ELR (cell line): ENCODE measurements around the gene UMODL1.

Experiments used
- DNase-seq: peaks from one replicate; pipeline ENCODE4 v3.0.0-alpha.2; 2015; ENCODE audit warnings: low read depth

UMODL1 gene

DNA sequence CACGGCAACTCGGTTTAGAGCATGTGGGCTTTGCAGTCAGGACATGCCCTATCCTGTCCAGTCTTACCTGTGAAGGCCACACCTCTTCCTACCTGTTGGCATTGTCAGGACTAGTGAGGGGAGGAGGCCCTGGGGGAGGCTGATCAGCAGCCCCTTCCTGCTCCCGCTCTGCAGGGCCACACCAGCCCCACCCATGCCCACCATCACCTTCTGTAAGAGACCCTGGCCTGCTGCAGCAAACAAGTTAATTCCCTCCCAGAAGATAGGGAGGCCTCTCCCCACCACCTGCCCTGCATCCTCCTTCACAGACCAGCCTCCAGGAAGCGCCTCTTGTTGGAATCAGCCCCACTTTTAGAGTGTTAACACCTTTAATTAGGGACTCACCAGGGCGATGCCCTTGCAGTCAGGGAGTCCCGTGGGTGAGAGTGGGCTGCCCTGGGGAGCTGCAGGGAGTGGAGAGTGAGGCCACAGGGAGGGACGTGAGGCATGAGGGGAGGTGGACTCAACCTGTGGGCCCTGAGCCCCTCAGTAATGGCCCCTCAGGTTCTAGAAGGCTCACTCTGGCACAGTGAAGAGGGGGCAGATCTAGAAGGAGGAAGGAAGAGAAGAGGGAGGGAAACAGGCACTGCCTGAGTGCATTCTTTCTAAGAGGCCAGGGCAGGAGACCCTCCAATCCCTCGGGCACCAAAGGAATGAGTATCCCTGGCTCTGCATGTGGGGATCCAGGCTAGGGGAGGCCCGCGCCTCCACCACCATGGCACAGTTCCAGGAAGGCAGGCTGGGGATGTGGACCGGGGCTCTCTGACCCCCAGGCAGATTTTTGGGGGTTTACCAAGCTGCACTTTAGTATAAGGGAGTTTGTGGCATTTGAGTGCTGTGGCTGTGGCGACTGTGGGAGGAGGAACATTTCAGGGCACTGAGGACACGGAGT lies 8.2 kb downstream of the UMODL1 start:
- DNase-seq, result no peak

DNA sequence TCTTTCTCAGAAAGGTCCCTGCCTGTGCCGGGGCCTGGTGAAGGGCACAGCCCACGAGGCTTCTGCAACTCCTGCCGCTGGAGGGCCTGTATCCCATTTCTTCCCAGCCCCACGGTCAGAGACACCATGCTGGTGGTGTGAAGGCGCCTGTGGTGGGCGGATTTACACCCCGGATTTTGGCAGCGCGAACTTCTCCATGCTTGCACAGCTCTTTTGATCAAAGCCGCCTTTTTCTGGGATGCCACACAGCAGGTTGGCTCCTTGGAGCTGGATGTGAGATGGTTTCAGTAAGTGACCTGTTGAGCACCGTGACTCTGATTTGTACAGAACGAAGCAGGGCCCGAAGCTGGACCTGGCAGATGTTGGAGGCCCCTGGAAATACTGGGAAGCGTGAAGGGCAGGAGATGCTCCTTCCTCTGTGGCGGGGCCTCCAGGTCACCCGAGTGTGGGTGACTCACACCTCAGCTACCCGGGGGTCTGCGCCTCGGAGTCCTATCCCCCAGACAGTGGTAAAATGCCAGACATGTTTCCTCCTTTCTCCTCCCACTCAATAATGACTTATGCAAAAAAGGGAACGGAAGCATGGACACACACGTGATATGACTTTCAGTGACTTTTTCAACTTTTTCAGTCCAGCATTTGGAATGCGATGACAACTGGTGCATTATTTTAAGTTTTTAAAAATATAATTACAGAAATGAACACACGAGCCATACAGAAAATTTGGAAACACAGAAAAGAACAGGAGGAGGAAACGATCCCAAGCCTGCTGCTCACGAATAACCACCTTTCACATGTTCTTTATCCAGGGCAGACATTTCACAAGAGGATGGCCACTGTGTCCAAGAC lies 9.0 kb downstream of the UMODL1 start:
- DNase-seq, result peak; percentile 32

DNA sequence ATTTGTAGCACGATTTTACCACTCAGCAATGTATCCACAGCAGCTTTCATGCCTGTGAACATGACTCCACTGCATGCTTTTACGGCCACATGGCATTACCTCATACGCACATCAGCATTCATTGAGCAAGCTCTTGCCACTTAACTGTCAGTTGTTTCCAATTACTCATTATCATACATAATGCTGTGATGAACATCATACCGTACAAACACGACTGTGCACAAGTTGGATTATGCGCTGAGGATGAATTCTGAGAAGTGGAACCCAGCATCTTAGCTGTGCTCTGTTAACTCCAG lies 9.6 kb downstream of the UMODL1 start:
- peak; percentile 59 for DNase-seq

DNA sequence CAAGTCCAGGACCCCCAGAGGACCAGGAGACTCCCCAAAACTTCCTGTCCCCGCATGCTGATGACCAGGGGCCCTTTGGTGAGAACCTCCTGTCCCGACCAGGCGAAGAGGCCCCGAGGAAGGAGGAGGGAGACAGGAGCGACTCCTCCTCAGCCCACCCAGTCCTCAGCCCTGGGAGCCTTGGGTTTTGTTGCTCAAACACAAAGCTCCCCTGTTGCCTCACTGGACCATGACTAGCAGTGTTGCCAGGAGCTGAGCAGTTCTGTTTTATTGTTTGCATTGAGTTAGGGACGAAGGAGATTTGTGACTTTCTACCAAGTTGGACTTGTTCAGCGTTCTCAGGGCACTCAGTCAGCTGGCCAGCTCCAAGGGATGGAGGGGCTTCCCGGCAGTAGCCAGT lies 10.0 kb downstream of the UMODL1 start:
- no peak for DNase-seq

DNA sequence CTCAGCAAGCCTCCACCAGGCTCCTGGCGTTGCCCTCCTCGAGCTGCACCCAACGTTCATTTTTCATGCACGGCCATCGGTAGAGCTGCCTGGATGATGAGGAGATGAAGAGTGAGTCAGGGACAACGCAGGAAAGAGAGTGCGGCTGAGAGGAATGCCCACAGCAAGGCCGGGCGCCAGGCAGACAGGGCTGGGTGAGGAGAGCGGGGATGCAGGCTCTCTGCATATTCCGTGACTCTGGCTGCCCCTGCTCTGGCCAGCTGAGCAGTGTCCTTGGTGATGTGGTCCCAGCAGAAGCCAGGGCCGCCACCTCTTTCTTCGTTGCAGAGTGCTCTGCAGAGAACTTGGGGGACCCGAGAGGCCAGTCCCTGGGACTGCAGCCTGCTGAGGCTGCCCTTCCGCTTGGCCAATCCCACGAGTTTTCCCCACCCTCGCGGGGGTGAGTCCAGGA lies 10.8 kb downstream of the UMODL1 start:
- no peak for DNase-seq

DNA sequence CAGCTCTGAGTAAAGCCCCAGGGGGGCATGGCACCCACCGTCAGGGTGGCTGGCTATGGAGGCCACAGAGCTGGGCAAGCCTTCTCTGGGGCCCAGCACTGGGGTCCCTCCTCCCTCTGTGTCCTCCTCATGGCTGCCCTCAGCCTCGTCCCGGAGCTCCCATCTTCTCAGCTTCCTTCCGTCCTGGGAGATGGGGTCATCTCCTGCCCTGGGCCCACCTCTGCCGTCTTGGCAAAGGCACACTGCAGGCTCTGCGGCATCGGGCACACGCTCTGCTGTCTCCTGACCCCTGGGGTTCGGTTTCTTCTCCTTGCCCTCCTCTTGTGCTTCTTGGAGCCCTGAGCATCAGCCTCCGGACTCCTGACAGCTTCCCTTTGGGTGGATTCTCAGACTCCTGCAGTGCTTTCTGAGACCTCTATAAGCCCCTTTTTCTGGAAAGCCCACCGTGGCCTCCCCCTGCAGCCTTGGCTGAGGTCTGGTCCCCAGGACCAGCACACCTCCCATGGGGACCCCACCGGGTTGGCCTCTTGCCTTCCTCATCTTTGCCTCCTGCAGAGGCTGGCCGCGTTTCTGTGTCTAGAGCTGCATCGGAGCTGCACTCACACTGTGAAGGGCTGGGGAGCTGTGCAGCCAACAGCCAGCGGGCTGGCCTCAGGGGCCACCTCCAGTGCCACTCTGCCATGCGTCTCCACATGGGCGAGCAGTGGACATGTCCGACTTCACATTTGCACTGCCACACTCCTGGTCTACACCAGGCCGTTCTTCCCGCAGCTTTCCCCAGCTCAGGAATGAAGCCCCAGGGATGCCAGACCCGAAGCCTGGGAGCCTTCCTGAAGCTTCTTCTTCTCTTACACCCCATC lies 11.6 kb downstream of the UMODL1 start:
- no peak for DNase-seq

DNA sequence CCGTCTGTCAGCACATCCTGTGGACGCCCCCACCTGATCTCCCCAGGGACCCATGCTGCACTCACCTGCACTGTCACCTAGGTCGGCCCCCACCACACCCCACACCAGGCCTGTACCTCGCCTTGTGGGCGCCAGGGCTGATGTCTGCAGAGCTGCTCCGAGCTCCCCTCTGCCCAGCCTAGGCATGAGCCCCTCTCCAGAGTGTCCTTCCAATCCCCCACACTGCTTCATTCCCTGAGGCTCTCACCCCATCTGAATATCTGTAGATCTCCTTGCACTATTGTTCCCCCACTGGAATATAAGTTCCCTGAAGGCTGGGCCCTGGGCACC lies 12.2 kb downstream of the UMODL1 start:
- DNase-seq, result no peak

DNA sequence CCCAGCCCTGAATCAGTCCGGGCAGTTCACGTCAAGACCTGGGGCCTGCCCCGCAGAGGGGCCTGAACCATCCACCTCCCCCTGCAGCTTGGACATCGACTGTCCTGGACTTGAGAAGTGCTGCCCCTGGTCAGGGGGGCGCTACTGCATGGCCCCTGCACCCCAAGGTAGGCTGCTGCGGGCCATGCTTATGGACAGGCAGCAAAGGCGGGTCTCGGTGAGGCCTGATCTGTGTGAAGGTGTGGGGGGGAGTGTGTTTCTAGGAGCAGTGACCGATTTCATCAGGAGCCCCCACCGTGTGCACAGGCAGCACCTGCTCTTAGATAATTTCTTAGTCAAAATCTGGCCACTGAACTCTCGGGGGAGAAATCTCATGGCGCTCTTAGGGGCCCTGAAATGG lies 13.0 kb downstream of the UMODL1 start:
- no peak for DNase-seq

DNA sequence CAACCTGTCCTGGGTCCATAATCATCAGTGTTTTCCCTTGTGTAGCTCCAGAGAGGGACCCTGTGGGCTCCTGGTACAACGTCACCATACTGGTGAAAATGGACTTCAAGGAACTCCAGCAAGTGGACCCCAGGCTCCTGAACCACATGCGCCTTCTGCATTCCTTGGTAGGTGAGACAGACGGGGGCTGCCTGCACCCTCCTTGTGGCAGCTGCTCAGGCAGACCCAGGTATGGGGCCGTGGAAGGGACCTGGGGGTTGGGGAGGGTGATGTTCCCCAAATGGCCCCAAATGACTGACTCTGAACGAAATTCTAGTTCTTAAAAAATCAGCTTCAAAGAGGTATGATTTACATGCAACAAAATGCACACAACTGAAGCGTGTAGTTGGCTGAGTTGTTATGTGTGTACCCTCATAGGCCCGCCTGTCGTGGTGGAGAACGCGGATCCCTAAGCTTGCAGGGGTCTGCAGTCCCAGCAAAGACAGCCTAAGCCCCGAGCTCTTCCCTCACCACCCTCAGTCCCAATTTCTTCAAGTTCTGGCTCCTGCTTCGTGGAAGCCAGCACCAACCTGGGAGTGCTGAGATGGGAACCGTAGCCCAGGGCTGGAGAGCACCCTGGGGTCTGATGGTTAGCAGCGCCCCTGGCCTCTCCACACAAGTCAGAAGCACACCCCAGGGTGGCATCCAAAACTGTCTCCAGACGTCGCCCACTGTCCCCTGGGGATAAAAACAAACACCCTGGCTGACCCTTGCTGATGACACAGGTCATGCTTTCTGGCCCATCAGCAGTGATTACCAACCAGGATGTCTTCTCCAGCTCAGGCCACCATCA lies 14.3 kb downstream of the UMODL1 start:
- DNase-seq, result no peak

DNA sequence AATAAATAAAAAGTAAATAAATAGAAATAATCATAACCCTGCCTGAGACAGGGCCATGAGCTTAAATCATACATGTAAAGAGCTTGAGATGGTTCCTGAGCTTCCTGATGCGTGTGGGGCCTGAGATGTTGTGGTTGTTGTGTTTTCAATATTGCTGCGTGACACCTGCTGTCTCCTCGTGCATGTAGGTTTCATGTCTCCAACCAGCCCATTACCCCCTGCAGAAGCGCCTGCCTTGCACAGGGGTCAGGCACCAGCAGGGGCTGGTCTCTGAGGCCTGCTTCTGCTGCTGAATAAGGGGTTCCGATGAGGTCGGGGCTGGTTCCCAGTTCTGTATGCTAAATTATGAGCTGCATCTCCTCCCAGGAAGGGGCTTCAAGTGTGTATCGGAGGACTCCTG lies 15.9 kb downstream of the UMODL1 start:
- DNase-seq, result no peak

DNA sequence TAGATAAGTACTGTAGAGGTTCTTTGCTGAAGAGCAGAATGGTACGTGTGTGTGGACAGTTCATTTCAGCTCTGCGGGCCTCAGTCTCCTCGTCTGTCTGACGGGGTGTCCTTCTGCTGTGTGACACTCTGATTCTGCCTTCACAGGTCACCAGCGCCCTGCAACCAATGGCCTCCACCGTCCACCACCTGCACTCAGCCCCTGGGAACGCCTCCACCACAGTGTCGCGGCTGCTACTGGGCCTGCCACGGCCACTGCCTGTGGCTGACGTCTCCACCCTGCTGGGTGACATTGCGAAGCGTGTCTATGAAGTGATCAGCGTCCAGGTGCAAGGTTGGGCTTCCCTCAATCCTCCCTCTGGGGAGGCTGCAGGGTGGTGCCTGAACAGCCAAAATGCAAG lies 17.0 kb downstream of the UMODL1 start:
- no peak for DNase-seq

DNA sequence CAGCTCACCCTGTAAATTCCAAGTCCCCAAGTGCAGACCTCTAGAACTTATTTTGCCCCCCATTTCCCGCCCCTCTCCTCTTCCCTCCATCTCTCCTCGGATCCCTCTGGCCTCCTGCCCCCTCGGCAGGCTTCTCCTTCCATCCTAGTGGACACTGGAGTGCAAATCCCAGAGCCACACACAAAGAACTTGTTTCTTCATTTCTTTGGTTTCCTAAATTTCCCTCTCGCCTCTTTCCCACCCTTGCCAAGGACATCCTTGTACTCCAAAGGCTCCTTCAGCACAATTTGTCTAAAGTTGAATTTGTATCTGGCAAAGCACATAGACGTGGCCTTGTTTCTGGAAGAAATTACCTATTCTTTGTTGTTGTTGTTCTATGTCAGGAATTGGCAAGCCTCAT lies 17.5 kb downstream of the UMODL1 start:
- no peak for DNase-seq

DNA sequence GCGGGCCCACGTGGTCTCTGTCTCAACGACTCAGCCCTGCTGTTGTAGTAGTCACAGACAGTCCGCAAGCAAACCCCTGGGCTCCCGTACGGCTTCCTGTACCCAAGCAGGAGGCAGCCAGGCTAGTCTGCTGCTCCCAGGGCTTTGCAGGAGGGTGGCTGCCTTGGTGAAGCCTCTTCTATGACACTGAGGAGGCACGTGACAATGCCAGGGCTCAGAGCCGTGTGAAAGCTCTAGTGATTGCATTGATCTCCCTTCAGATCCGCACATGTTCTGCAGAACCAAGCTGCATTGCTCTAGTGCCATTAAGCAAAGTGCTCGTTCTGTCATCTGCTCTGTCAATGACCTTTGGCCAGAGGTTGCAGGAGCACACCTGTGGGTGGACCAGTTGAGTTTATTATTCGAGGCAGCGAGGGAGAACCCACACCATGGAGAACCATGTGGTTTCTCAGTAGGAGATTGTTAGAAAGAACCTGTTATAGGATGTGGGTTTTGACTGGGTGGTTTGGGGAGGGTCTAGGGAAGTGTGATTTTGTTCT lies 18.0 kb downstream of the UMODL1 start:
- no peak for DNase-seq

DNA sequence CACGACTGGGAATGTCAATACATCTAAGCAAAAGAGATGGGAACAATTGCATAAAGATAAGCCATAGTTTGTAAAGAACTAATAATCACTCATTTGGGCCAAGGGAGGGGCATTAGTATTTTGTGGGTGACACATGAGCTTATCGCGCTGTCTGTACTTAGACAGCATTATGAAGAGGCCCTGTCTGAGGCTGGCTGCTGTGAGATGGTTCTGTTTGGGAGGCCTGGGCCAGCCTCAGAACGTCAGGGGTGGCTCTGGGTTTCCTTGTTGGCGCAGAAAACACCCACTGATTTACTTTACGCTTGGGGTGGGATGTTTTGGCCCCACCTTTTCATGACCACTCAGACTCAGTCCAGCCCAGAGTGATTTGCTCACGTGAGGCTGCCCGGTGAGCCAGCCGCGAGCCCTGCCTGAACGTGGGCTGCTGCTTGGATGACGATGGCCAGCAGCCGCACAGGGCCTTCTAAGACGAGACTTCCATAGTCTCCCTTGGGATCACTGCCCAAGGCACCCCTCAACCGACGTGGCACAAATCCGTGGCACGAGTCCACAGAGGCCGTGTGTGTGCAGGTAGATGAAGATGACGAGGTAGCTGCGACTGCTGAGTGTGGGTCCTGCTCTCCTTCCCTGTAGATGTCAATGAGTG lies 18.7 kb downstream of the UMODL1 start:
- no peak for DNase-seq

DNA sequence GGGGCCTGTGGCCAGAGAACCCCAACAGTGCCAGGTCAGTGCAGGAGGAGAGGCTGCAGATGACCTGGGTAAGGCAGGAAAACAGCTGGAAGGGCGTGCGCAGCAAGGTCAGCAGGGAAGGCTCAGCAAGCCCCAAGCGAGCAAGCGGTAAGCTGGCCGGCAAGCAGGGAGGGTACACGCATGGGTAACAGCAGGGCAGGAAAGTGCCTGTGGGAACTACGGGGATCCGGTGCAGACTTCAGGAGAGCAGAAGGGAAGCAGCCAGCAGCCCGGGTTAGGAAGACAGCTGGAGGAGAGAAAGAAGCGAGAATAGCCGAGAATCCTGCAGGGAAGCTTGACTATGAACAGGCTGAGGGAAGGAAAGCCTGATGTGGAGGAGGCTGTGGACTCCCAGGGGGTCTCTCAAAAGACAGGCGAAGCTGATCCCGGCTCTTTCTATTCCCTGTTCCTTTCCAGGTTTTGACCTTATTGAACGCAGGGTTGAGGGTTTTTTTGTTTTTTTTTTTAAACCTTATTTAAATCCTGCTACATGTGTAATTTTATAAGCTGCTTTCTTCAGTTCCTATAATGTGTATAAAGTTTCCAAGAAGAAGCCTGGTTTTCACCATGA lies 20.9 kb downstream of the UMODL1 start:
- DNase-seq, result no peak

DNA sequence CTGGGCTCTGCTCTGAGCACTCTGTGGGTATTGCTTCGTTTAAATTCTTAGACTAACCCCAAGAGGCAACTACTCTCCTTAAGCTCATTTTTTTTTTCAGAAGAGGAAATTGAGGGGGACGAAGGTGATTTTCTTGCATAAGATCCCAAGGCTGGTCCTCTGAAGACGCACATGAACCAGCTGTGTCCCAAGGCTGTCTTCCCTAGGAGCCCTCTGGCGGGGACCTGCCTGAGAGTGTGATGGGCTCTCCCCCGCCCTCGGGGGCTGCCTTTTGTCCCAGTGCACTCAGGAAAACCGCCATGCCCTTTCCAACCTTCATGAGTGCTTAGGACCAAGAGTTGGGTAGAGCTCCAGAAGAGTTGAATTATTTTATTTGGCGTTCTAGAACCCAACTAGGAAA lies 21.7 kb downstream of the UMODL1 start:
- DNase-seq, result no peak

DNA sequence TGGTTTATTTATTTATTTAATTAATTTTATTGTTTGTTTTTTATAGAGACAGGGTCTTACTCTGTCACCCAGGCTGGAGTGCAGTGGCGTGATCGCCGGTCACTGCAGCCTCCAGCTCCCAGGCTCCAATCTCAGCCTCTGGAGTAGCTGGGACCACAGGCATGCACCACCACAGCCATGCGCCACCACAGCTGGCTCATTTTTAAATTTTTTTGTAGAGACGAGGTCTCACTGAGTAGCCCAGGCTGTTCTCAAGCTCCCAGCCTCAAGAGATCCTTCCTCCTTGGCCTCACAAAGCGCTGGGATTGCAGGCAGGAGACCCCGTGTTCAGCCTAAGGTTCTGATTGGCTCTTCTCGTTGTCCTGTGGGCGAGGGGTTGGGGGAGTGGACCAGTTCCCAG lies 22.1 kb downstream of the UMODL1 start:
- no peak for DNase-seq

DNA sequence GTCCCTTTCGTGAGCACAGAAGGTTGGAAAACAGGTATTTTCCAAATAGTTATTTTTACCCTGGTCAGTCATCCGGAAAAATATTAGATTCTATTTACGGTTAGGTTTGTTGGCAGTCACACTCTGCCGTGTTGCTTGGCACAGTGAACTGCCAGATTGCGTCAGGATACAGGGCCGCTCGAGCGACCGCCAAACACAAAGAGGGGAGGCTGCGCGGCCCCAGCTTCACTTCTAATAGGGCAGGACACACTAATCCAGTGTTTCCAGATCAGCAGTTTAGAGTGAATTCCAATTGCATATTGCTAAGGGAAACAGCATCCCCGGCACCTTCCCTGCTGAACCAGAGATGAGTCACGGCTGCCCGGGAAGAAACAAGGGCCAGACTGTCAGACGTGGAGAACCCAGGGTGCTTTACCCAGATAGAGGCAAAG lies 22.9 kb downstream of the UMODL1 start:
- DNase-seq, result peak; percentile 95

DNA sequence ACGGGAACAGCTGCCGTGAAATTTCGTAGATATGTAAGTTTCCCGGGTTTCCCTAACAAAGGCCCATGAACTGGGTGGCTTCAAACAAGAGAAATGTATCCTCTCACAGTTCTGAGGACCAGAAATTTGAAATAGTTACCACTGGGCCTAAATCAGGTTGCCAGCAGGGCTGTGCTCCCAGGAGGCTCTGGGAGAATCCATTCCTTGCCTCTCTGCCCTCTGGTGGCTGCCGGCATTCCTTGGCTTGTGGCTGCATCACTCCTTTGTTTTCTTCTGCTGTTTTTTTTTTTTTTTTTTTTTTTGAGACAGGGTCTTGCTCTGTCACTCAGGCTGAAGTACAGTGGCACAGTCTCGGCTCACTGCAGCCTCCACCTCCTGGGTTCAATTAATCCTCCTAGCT lies 23.7 kb downstream of the UMODL1 start:
- DNase-seq, result peak; percentile 51

DNA sequence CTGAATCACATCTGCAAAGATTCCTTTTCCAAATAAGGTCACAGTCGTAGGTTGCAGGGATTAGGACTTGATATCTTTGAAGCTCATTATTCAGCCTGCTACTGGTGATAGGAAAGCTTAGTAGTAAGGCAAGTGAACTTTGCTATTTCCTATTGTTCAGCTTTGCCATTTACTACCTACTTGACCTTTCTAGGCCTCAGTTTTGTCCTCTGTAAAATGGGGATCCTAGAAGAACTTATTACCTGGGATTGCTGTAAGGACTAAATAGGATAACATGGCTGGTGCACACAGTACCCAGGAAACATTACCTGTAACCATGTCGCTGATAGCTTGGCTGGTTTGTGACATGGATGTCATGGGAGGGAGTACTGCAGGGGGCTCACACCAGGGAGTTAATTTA lies 24.5 kb downstream of the UMODL1 start:
- DNase-seq, result no peak
